Activated naive CD8-positive, alpha-beta T cell treated with anti-CD3 and anti-CD28 coated beads, Interleukin-2, amount 10 ng/mL, durations not matched to agents 7 days and 5 days (primary cell): Measurements from ENCODE around the gene KIFC3. TPM values are rescaled to one million over a fixed set of nuclear protein-coding genes. Genes with fewer than 3 reads are reported as not detected.
"Not testable (repeated sequence)": the region's sequence is repeated elsewhere in the genome, so short reads cannot be mapped to it uniquely, and the experiment has no call there.

Experiments used
- ATAC-seq: fragments of 150-1000 bp; cut with Tn5 transposase; one replicate; pipeline ENCODE4 v1.10.0; 2021; ENCODE audit warnings: low read depth, moderate library complexity
- POLR2A ChIA-PET: fragments of 350-600 bp; sonication (Branson Sonifier 250); formaldehyde crosslinking; loops from one replicate; lab custom pipeline; 2021; ENCODE audit warnings: antibody characterized with exemption; lab: Charles Lee
- DNase-seq: peaks from one replicate; pipeline ENCODE4 v3.0.0; 2021
- H3K27ac Mint-ChIP-seq: one replicate; pipeline ENCODE4 v1.8.0; 2022; ENCODE audit warnings: mild to moderate bottlenecking, mixed read lengths
- H3K27me3 Mint-ChIP-seq: one replicate; pipeline ENCODE4 v1.8.0; 2022; ENCODE audit warnings: mild to moderate bottlenecking, moderate library complexity, mixed read lengths
- H3K36me3 Mint-ChIP-seq: one replicate; pipeline ENCODE4 v1.8.0; 2021; ENCODE audit warnings: mild to moderate bottlenecking, mixed read lengths
- H3K4me1 Mint-ChIP-seq: one replicate; pipeline ENCODE4 v1.8.0; 2021; ENCODE audit warnings: mixed read lengths
- H3K4me3 Mint-ChIP-seq: one replicate; pipeline ENCODE4 v1.8.0; 2022; ENCODE audit warnings: mild to moderate bottlenecking, moderate library complexity, mixed read lengths
- H3K9me3 Mint-ChIP-seq: one replicate; pipeline ENCODE4 v1.8.0; 2021; ENCODE audit warnings: mixed read lengths
- total RNA-seq, 2 experiments: library from RNA; stranded (reverse); gene quantifications; one replicate each; pipeline ENCODE4 v1.2.3, GENCODE V29; 2021

KIFC3 gene
- total RNA-seq, 2 experiments from 2014 or later: 1.1 to 1.9 TPM

DNA sequence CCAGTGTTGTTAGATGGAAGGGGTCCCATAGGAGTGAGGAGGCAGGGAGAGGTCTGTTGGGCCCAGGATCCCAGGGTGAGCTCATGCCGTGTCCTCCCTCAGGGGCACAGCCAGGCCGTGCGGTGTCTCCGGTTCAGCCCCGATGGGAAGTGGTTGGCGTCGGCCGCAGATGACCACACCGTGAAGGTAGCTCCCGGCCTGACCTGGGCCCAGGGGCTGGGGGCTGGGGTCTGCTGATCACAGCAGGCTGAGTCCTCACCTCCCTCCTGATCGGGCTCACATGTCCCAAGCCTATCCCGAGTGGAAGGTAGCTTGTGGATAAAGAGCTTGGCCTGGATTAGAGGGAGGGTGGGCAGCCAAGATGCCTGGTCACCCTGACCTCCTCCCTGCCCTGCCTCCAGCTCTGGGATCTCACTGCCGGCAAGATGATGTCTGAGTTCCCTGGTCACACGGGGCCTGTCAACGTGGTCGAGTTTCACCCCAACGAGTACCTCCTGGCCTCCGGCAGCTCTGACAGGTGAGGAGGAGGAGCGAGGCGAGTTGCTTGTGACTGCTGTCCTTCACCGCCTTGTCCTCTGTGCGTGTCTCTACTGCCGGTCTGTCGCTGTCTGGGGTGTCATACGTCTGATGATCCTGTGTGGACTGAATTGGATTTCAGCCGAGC is 50.6 kb downstream of the KIFC3 start:
- Mint-ChIP-seq H3K27ac (no peak overlapping the region), H3K9me3 (no peaks in the 10 kb centered on the region), H3K27me3 (no peaks in the 10 kb centered on the region), H3K36me3 (no peaks in the 10 kb centered on the region), H3K4me3 (no peak overlapping the region), H3K4me1 (no peaks in the 10 kb centered on the region)
- no peak for ATAC-seq
- no peak for DNase-seq
- POLR2A ChIA-PET: interaction anchor here (1.0 kb wide), 1 partner anchor 16 kb away, joined by 4 read pairs; the partner anchor contains the start of gene KATNB1

DNA sequence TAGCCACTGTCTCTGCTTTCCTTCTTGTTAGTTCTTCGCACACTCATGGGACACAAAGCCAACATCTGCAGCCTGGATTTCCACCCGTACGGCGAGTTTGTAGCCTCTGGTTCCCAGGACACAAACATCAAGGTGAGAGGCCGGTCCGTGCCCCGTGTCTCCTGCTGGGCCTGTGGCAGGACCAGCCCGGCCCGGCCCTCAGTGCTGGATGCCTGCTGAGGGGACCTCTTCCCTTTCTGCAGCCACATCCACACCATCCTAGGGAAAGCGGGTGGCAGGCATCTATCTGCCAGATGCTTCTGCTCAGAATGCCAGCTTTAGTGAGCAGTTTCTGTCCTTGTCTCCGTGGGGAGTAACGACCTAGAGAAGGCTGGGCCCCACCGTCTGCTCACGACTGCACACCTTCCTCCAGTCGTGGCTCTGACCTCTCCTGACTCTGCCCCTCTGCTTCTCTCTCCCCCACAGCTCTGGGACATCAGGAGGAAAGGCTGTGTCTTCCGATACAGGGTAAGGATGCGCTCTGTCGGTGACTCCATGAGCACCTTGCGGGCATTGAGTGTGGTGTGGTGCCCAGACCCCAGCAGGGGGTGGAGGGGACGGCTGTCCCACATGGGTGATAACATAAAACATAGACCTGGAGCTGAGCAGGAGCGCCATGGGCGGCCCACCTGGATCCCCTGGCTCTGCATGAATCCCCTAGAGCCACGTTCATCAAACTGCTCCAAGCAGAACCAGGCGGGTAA is 51.3 kb downstream of the KIFC3 start:
- Mint-ChIP-seq H3K9me3 (no peaks in the 10 kb centered on the region), H3K4me3 (no peak overlapping the region), H3K36me3 (no peaks in the 10 kb centered on the region), H3K4me1 (no peaks in the 10 kb centered on the region), H3K27ac (peak overlapping the region; percentile 43), H3K27me3 (no peaks in the 10 kb centered on the region)
- DNase-seq: no peak
- ATAC-seq: no peak
- POLR2A ChIA-PET: interaction anchor here (1.0 kb wide), 1 partner anchor 15 kb away, joined by 4 read pairs; the partner anchor contains the start of gene KATNB1

DNA sequence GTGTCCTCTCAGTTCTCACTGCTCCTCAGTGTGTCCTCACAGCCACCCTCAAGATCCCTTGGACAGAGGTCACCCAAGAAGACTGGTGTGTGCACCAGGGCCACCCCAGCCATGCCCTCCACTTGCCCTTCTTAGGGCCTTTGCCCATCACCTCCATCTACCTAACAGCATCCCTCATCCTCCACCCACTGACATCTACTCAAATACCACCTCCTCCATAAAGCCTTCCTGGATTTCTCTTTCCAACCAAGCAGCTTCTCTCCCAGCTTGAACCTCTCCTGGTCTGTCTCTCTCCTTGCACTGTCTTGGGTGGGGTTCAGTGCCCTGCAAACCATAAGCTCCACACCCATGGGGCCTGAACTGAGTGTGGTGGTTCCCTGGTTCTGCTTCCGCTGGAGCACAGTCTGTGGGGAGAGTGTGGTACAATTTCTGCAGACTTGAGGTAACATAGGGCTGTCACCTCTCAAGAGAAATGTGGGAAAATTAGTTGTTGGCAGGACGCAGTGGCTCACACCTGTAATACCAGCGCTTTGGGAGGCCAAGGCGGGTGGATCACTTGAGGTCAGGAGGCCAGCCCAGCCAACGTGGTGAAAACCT is 52.3 kb downstream of the KIFC3 start:
- H3K27me3 Mint-ChIP-seq: no peaks in the 10 kb centered on the region
- DNase-seq: no peak
- H3K4me3 Mint-ChIP-seq: no peak overlapping the region
- H3K9me3 Mint-ChIP-seq: no peaks in the 10 kb centered on the region
- peak overlapping the region; percentile 32 for H3K27ac Mint-ChIP-seq
- POLR2A ChIA-PET: no interaction called here
- ATAC-seq: no peak
- H3K36me3 Mint-ChIP-seq: peaks cover 2% of the 10 kb centered on the region
- no peaks in the 10 kb centered on the region for H3K4me1 Mint-ChIP-seq

DNA sequence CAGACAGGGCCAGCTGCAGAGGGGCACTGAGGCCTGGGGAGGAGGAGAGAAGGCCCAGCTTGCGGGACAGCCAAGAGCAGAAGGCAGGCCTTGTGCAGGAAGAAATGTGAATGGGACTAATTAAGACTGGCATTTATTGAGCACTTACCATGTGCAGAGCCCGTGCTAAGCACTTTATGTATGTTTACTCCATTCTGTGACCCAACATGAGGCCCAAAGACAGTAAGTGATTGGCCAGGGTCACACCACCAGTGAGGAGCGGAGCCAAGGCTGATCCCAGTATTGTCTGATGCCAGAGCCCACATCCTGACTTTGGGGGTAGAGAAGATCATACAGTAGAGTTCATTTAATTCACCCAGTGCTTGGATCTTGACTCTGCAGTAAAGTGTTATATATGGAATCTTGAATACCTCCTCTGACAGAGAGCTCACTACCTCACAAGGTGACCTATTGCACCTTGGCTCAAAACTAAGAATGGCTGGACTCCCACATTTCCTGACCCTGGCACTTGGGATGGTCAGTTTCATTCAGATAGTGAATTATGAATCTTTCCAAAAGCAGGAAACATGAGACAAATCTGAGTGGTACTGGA is 53.1 kb downstream of the KIFC3 start:
- H3K27ac Mint-ChIP-seq: peak overlapping the region; percentile 51
- DNase-seq (no peak), ATAC-seq (no peak)
- POLR2A ChIA-PET: no interaction called here
- no peaks in the 10 kb centered on the region for H3K4me1 Mint-ChIP-seq
- H3K27me3 Mint-ChIP-seq: no peaks in the 10 kb centered on the region
- peaks cover 2% of the 10 kb centered on the region for H3K36me3 Mint-ChIP-seq
- no peak overlapping the region for H3K4me3 Mint-ChIP-seq
- no peaks in the 10 kb centered on the region for H3K9me3 Mint-ChIP-seq

DNA sequence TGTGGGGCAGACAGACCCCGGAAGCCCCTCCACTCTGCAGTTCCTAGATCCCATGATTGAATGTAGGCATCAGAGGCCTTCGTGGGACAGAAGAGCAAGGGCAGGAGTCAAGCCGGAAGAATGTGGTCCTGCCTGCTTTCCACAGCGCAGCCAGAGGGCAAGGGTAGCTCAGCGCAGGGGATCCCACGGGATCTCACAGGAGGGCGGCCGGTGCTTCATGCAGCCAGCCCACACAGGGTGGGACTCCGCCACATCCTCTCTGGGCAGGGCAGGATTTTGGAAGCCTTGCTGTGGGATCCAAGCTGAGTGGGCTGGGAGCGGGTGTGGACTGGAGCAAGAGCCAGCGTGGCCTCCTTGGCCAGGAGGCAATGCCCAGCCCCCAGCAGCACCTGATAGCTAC is 53.7 kb downstream of the KIFC3 start:
- no peaks in the 10 kb centered on the region for H3K4me1 Mint-ChIP-seq
- POLR2A ChIA-PET: no interaction called here
- no peaks in the 10 kb centered on the region for H3K27me3 Mint-ChIP-seq
- H3K9me3 Mint-ChIP-seq: no peaks in the 10 kb centered on the region
- DNase-seq (no peak), ATAC-seq (no peak)
- peaks cover 2% of the 10 kb centered on the region for H3K36me3 Mint-ChIP-seq
- H3K4me3 Mint-ChIP-seq: no peak overlapping the region
- no peak overlapping the region for H3K27ac Mint-ChIP-seq

DNA sequence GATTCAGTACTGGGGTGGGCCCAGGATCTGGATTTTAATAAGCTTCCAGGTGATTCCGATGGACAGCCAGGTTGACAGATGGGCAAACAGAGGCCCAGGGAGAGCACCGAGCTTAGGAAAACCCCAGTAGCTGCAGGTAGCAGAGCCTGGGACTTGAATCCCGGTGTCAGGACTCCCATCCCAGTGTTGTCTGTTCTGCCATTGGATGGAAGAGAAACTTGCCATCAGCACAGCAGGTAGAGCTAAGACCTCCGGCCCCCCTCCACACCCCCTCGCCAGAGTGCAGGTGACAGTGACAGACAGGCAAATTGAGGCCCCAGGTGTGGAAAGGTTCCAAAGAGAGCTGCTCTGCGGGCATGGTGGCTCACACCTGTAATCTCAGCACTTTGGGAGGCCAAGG is 54.3 kb downstream of the KIFC3 start:
- Mint-ChIP-seq H3K27me3 (no peaks in the 10 kb centered on the region), H3K9me3 (no peaks in the 10 kb centered on the region), H3K27ac (no peak overlapping the region), H3K4me3 (no peak overlapping the region), H3K4me1 (no peaks in the 10 kb centered on the region), H3K36me3 (peaks cover 2% of the 10 kb centered on the region)
- POLR2A ChIA-PET: no interaction called here
- no peak for DNase-seq
- no peak for ATAC-seq

DNA sequence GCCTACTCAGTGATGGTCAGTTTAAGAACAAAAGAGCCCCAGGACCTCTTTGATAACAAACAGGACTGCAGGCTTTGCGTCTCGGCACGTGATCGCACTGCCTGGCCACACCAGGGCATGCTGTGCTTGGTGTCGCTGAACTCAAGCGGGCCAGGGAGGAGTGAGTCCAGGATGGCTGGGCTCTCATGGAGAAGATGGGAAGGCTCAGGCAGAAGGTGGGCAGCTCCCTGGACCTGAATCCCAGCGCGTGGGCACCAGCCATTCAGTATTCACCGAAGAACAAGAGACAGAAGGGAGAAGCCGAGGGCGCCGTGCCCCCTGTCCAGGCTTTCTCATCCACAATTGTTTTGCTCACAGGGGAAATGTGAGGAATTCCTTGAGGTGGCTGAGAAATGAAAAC is 54.8 kb downstream of the KIFC3 start:
- H3K36me3 Mint-ChIP-seq: peaks cover 2% of the 10 kb centered on the region
- no peak overlapping the region for H3K4me3 Mint-ChIP-seq
- POLR2A ChIA-PET: no interaction called here
- ATAC-seq (no peak), DNase-seq (no peak)
- no peaks in the 10 kb centered on the region for H3K27me3 Mint-ChIP-seq
- H3K27ac Mint-ChIP-seq: no peak overlapping the region
- no peaks in the 10 kb centered on the region for H3K9me3 Mint-ChIP-seq
- no peaks in the 10 kb centered on the region for H3K4me1 Mint-ChIP-seq

DNA sequence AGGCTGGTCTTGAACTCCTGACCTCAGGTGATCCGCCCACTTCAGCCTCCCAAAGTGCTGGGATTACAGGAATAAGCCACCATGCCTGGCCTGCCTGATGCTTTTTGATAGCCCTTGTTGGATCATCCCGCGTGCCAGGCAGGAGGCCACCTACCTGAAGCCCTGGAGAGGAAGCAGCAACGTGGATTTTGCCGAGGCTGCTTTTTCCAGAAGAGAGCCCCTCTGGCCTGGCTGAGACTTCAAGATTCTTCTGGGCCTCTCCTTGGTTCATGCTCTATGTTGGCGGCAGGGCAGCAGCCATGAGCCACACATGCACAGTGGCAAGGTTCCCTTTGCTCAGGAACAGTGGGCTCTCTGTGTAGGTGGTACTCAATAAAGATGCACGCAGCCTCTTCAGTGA is 55.2 kb downstream of the KIFC3 start:
- Mint-ChIP-seq H3K4me3 (no peak overlapping the region), H3K36me3 (peaks cover 2% of the 10 kb centered on the region), H3K27ac (no peak overlapping the region), H3K9me3 (no peaks in the 10 kb centered on the region), H3K27me3 (no peaks in the 10 kb centered on the region), H3K4me1 (no peaks in the 10 kb centered on the region)
- POLR2A ChIA-PET: no interaction called here
- DNase-seq (no peak), ATAC-seq (no peak)

DNA sequence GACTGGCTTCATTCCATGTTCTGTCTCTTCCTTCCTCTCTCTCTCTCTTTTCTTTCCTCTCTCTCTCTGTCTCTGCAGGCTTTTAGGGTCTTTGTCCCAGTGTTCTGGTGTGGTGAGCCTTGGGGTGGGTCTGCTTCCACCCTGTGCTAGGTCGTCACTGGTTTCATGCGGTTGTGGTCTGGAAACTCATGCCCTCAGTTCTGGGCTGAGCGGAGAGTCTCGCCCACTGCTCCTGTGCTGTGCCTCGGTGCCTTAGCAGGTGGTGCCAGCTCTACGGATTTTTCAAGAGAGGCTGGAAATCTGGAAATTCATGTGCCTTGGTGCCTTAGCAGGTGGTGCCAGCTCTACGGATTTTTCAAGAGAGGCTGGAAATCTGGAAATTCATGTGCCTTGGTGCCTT is 56.0 kb downstream of the KIFC3 start:
- H3K27me3 Mint-ChIP-seq, H3K27ac Mint-ChIP-seq, H3K9me3 Mint-ChIP-seq, DNase-seq, H3K4me1 Mint-ChIP-seq, POLR2A ChIA-PET, H3K4me3 Mint-ChIP-seq, H3K36me3 Mint-ChIP-seq, ATAC-seq: not testable (repeated sequence)

DNA sequence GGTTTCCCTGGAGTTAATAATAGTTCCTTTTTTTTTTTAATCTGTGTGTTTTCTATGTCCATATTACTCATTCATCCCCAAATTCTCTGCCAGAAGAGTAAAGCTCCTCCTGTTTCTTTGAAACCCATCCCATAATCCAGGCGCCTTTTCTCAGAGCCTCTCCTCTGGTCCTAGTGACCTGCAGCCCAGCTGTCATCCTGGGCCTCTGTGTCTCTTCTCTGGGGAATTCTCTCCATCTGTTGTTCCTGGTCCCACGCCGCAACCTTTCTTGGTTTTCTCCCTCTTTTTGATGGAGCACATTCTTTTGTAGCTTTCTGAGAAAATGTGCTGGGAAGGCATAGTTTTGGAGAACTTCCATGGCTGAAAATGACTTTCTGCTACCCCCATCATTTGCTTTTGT is 56.5 kb downstream of the KIFC3 start:
- no peak overlapping the region for H3K4me3 Mint-ChIP-seq
- POLR2A ChIA-PET: no interaction called here
- H3K9me3 Mint-ChIP-seq: no peaks in the 10 kb centered on the region
- DNase-seq: no peak
- no peaks in the 10 kb centered on the region for H3K4me1 Mint-ChIP-seq
- no peak overlapping the region for H3K27ac Mint-ChIP-seq
- H3K36me3 Mint-ChIP-seq: peaks cover 2% of the 10 kb centered on the region
- no peak for ATAC-seq
- H3K27me3 Mint-ChIP-seq: no peaks in the 10 kb centered on the region

DNA sequence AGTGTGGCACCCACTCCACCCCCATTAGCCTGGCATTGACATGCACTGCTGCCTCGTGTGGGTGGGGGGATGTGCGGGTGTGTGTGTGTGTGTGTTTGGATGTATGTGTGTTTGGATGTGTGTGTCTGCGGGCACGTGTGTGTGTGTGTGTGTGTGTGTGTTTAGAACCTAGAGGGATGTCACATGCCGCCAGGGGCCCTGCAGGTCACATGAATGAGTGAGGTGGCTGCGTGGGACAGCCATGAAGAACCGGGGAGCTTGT is 57.7 kb downstream of the KIFC3 start:
- Mint-ChIP-seq H3K9me3 (no peaks in the 10 kb centered on the region), H3K27me3 (no peaks in the 10 kb centered on the region), H3K4me1 (no peaks in the 10 kb centered on the region), H3K36me3 (peaks cover 2% of the 10 kb centered on the region), H3K4me3 (no peak overlapping the region), H3K27ac (no peak overlapping the region)
- ATAC-seq: no peak
- DNase-seq: no peak
- POLR2A ChIA-PET: no interaction called here

DNA sequence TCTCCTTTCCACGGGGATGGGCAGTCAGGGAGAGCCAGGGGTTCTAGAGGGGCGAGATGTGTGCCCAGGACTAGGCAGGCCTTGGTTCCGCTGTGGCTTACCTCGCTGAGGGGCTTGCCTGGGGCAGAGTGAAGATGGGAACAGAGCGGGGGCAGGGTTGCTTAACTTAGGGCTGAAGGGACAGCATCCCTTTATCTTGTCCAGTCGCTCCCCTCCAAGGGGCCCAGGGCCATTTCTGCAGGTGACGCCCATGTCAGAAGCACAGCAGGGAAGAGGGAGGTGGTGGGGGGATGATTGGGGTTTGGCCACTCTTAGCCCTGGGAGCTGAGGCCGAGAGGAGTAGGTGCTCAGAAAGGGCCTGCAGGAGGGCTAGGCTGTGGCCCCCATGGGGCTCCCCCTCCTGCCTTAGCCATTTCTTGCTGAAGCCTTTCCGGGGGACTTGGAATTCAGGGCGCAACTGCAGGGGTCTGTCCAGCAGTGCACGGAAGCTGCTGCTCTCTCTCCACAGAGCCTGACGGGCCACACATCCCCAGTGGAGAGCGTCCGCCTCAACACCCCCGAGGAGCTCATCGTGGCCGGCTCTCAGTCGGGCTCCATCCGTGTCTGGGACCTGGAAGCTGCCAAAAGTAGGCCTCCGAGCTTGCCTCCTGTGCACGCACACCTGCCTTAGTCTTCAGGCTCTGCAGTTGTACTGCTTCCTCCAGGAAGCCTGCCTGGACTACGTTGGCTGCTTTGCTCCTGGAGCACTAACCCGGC is 58.2 kb downstream of the KIFC3 start:
- no peak overlapping the region for H3K27ac Mint-ChIP-seq

DNA sequence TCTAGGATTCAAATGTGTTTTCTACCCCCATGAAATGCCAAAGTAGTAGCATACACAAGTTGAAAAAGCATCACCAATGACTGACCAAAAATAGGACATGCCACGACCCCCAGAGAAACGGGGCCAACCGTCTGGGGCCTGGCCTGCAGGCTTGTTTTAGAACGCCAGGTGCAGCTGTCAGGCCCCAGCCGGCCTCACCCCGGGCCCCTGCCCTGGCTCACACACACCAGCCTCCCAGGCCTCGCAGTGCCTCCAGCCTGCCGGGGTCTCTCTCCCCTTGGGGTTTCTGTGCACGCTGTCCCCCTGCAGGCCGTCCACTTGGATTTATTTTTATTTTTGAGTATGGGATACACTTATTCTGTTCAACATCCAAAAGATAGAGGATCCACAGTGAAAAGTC is 58.8 kb downstream of the KIFC3 start:
- no peaks in the 10 kb centered on the region for H3K9me3 Mint-ChIP-seq
- no peak overlapping the region for H3K27ac Mint-ChIP-seq
- POLR2A ChIA-PET: no interaction called here
- DNase-seq: no peak
- no peak overlapping the region for H3K4me3 Mint-ChIP-seq
- peaks cover 2% of the 10 kb centered on the region for H3K36me3 Mint-ChIP-seq
- ATAC-seq: no peak
- no peaks in the 10 kb centered on the region for H3K27me3 Mint-ChIP-seq
- no peaks in the 10 kb centered on the region for H3K4me1 Mint-ChIP-seq

More for the DNA sequence above, 58.2 kb downstream of the KIFC3 start:
- DNase-seq: no peak
- ATAC-seq: no peak
- H3K4me3 Mint-ChIP-seq: no peak overlapping the region
- POLR2A ChIA-PET: no interaction called here
- no peaks in the 10 kb centered on the region for H3K9me3 Mint-ChIP-seq
- H3K4me1 Mint-ChIP-seq: no peaks in the 10 kb centered on the region
- H3K36me3 Mint-ChIP-seq: peaks cover 2% of the 10 kb centered on the region
- no peaks in the 10 kb centered on the region for H3K27me3 Mint-ChIP-seq
